SK-N-DZ (cell line): Measurements from ENCODE around the gene YES1.
A peak's percentile ranks its signal among the peaks of the same experiment; 100 is the strongest.
"Not testable (repeated sequence)": the region's sequence is repeated elsewhere in the genome, so short reads cannot be mapped to it uniquely, and the experiment has no call there.

Source experiments
- DNase-seq: peaks from one replicate; pipeline ENCODE4 v3.0.0-alpha.2; 2015; ENCODE audit warnings: low spot score
- small RNA-seq, 2 experiments: library from RNA; depleted of rRNA; stranded (forward); fragments of <200 nt; gene quantifications; one replicate each; pipeline ENCODE3, GENCODE V24; 2014

YES1 gene

GRCh38 chr18:686339-687111 lies 125.5 kb downstream of the YES1 start:
- DNase-seq = peak; percentile 40

GRCh38 chr18:685438-685837 lies 126.6 kb downstream of the YES1 start:
- no peak for DNase-seq

GRCh38 chr18:683531-683930 lies 128.5 kb downstream of the YES1 start:
- no peak for DNase-seq

GRCh38 chr18:682833-683232 lies 129.2 kb downstream of the YES1 start:
- DNase-seq = no peak

- not testable (repeated sequence) for DNase-seq
Measured at GRCh38 chr18:682416-682815, 129.6 kb downstream of the YES1 start.

GRCh38 chr18:681985-682384 lies 130.1 kb downstream of the YES1 start:
- DNase-seq = no peak

GRCh38 chr18:680392-680791 lies 131.7 kb downstream of the YES1 start:
- no peak for DNase-seq

GRCh38 chr18:679516-679915 lies 132.5 kb downstream of the YES1 start:
- no peak for DNase-seq

GRCh38 chr18:678482-679182 lies 133.4 kb downstream of the YES1 start:
- no peak for DNase-seq

GRCh38 chr18:677951-678381 lies 134.1 kb downstream of the YES1 start:
- DNase-seq = no peak

- DNase-seq = no peak
Measured at GRCh38 chr18:677145-677544, 134.9 kb downstream of the YES1 start.

GRCh38 chr18:676736-677135 lies 135.3 kb downstream of the YES1 start:
- DNase-seq = no peak

- DNase-seq = no peak
Measured at GRCh38 chr18:676069-676468, 136.0 kb downstream of the YES1 start.

GRCh38 chr18:675307-675706 lies 136.7 kb downstream of the YES1 start:
- no peak for DNase-seq

- no peak for DNase-seq
Measured at GRCh38 chr18:673769-674168, 138.3 kb downstream of the YES1 start.

- no peak for DNase-seq
Measured at GRCh38 chr18:673317-673716, 138.7 kb downstream of the YES1 start.

Small RNAs within 50 kb of the gene (small RNA-seq; reads per million reads assigned to genes)
- gene BOLA2P1 = 0.03 to 0.04 reads per million in 2 experiments
- gene RNU1-109P = 0.04 to 0.05 reads per million in 2 experiments
